Purkinje cell (primary cell): Measurements from ENCODE around the gene PHRF1. TPM values are rescaled to one million over a fixed set of nuclear protein-coding genes. Genes with fewer than 3 reads are reported as not detected.

ENCODE experiments used
- polyA plus RNA-seq: library from polyadenylated mRNA; unstranded; fragments of >200 nt; fragmentation: Nextera tagmentation; gene quantifications from 2 replicates; pipeline ENCODE4 v1.2.1, GENCODE V29; 2014

PHRF1 gene, protein sequence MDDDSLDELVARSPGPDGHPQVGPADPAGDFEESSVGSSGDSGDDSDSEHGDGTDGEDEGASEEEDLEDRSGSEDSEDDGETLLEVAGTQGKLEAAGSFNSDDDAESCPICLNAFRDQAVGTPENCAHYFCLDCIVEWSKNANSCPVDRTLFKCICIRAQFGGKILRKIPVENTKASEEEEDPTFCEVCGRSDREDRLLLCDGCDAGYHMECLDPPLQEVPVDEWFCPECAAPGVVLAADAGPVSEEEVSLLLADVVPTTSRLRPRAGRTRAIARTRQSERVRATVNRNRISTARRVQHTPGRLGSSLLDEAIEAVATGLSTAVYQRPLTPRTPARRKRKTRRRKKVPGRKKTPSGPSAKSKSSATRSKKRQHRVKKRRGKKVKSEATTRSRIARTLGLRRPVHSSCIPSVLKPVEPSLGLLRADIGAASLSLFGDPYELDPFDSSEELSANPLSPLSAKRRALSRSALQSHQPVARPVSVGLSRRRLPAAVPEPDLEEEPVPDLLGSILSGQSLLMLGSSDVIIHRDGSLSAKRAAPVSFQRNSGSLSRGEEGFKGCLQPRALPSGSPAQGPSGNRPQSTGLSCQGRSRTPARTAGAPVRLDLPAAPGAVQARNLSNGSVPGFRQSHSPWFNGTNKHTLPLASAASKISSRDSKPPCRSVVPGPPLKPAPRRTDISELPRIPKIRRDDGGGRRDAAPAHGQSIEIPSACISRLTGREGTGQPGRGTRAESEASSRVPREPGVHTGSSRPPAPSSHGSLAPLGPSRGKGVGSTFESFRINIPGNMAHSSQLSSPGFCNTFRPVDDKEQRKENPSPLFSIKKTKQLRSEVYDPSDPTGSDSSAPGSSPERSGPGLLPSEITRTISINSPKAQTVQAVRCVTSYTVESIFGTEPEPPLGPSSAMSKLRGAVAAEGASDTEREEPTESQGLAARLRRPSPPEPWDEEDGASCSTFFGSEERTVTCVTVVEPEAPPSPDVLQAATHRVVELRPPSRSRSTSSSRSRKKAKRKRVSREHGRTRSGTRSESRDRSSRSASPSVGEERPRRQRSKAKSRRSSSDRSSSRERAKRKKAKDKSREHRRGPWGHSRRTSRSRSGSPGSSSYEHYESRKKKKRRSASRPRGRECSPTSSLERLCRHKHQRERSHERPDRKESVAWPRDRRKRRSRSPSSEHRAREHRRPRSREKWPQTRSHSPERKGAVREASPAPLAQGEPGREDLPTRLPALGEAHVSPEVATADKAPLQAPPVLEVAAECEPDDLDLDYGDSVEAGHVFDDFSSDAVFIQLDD (N-terminal part only)
- 0.19 and 0.35 TPM in 2 replicates for polyA plus RNA-seq

DNA sequence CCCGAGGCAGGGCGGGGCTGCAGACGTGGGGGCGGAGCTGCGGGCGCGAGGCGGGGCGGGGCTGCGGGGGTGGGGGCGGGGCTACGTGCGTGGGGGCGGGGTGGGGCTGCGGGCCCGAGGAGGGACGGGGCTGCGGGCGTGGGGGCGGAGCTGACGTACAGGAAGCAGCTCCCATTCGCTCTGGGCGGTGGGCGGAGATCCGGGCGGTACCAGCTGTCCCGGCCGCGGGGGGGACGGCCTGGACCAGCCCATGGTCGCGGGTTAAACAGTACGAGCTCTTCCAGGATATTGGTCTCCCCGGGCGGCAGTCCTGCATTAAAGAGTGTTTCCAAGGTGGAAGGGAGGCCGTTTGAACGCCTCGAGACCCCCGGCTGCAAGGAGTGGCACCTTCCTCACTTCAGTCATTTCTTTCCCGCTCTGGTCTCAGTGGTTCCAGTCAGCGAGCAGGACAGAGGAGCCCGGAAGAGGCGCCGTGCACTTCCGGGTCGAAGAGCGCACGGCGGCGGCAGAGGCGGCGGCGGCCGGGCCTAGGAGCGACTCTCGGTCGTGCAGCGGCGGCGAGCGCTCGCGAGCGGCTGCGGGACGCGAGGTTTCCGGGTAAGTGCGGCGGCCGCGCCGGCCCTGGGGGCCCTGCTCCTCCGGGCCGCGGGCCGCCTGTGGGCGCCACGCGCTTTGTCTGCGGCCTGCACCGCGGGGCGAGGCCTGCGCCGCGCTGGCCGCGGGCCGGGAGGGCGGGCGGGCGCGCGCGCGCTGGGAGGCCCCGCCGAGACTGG lies at the start of gene PHRF1:
Gene PHRF1 (plus strand): TSS at position 475 of the 773 bp plus-strand sequence. CDS start 5,043 bp downstream, outside the sequence.

DNA sequence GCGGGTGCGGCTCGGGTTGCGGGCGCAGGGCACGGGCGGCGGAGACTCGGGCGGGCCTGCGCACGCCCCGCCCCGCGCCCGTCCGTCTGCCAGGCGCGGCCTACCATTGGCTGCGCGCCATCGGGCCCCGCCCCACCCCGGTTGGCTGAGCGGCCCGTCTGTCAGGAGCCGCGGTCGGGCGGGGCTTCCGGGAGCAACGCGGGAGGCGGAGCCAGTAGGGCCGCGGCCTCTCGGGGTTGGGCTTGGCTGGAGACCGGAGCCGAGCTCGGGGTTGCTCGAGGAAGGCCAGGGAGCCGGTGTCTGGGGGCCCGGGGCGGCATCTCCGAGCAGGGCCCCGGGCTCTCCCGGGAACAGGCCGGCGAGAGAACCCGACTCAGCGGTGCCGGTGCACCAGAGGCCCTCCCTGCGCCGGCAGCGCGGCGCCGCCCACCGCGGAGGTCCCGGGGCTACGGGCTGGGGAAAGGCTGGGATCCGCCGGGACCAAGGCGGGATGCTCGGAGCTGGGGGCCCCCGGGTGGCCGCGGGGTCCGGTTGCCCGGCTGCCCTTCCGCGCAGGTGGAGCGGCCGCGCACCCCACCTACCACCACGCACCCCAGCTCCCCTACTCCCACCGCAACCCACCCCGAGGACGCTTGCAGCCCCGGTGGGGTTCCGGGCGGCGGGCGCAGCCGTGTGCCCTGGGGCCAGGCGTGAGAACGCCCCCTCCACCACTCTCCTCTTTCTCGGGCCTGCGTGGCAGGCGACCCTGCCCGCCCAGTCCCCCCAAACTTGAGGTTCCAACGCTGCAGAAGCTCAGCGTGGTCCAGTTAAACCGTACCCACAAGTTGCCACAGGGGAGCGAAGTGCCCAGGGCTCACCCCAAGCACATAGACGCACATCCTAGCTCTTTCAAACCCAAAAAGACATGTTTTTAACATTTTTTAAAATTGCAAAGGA lies 40.5 kb upstream of the PHRF1 start, which contains the start of gene HRAS:
Gene HRAS (minus strand): TSS at position 58 of the 936 bp plus-strand sequence.

DNA sequence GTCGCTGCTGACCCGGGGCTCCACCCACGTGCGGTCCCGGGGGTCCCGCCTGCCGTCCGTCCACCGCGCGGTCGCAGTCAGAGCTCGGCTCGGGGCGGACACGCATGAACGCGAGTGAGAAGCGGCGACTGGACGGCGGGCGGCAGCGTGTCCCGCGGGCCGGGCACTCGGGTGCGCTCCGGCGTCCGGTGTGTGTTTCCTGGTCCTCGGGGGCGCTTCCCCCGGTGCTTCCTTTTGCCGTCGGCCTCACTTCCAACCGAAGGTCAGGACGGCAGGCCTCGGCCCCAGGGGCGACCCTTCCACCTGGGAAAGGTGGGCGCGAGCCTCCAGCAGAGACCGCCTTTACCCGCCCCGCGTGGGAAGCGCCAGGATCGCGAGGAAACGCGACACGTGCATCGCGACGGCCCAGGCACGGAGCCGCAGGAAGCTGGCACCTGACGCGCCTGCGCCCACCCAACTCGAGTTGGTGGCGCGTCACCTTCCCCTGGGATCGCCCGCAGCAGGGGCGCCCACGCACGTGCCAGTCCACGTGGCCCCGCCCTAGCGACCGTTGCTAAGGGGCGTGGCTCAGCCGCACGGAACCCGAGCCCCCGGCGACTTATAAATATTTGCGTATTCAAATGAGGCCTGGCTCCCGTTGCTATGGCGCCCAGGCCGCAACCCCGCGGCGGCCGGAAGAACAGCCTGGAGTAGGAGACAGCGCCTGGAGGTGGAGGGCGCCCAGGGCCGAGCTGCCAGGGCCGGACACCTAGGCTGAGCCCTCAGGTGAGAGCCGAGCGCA lies 39.2 kb upstream of the PHRF1 start, which contains the start of gene LRRC56:
Gene LRRC56 (plus strand): TSS at position 687 of the 781 bp plus-strand sequence. CDS start 3,158 bp downstream, outside the sequence.

DNA sequence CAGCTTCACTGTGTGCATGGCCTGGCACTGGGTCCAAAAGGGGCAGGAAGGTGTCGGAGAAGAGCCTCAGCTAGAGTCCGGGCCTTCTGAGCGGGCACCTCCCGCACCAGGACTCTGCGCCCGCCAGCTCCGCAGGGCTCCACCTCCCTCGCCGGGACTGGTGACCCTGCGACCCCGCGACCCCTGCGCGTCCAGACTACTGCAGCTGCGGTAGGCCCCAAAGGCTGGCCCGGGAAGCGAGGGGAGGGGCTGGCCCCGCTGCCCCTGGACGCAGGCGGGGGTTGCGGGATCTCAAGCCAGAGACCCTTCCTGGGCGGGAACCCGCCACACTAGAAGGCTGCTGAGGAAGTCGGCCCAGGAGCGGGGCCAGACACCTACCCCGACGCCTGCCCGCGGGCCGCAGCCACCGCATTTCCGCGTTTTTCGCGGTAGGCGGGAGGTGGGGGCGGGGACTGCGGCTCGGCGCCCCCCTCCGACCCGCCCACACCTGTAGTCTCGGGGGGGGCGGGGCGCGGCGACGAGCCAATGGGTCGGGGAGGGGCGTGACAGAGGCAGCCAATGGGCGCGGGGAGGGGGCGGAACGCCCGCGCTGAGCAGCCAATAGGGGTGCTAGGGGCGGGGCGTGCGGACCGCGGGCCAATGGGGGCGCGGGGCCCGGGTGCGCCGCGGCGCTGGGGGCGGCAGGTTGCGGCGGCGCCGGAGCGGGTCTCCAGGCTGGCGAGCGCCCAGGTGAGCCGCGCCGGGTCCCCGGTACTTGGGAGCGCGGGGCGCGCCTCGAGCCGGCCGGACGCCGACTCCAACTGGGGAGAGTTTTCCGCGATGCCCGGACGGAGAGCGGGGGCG lies 15.7 kb upstream of the PHRF1 start, which contains the start of the genes LMNTD2 and RASSF7:
Gene LMNTD2 (minus strand): TSS at position 434 of the 843 bp plus-strand sequence. CDS start 22 bp downstream, at position 412.
Gene RASSF7 (plus strand): TSS at position 666 of the 843 bp plus-strand sequence. CDS start 799 bp downstream, outside the sequence.

DNA sequence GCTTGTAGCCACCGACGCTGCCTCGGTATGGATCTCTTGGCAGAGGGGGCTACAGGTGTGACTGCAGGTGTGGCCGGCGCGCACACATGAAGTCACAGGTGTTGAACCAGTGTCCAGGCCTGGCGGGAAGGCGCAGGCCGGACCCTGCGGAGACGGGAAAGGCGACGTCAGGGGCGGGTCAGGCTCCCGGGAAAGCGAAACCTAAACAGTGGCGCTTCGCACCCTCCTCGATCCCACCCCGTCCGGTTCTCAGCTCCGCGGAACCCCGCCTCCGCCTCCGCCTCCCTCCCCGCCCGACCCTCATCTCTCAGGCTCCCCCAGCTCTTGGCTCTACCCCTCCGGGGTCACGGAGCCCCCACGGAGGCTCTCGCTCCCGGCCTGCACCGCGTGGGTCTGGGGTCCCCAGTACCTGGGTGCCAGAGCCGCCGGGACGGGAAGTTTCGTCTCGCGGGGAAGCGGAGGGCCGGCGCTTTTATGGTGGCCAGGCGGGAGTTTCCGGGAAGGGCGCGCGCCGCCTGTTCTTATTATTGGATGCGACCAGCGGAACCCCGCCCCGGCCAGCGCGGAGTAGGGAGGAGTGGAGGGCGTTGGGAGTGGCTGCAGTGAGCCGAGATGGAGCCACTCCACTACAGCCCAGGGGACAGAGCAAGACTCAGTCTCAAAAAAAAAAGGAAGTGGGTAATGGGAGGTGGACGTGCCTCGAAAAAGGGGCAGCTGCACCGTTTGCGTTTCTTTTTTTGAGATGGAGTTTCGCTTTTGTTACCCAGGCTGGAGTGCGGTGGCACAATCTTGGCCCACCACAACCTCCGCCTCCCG lies 39.4 kb downstream of the PHRF1 start, which contains the start of gene IRF7:
Gene IRF7 (minus strand): TSS at position 447 of the 816 bp plus-strand sequence. CDS start 586 bp downstream, outside the sequence.

DNA sequence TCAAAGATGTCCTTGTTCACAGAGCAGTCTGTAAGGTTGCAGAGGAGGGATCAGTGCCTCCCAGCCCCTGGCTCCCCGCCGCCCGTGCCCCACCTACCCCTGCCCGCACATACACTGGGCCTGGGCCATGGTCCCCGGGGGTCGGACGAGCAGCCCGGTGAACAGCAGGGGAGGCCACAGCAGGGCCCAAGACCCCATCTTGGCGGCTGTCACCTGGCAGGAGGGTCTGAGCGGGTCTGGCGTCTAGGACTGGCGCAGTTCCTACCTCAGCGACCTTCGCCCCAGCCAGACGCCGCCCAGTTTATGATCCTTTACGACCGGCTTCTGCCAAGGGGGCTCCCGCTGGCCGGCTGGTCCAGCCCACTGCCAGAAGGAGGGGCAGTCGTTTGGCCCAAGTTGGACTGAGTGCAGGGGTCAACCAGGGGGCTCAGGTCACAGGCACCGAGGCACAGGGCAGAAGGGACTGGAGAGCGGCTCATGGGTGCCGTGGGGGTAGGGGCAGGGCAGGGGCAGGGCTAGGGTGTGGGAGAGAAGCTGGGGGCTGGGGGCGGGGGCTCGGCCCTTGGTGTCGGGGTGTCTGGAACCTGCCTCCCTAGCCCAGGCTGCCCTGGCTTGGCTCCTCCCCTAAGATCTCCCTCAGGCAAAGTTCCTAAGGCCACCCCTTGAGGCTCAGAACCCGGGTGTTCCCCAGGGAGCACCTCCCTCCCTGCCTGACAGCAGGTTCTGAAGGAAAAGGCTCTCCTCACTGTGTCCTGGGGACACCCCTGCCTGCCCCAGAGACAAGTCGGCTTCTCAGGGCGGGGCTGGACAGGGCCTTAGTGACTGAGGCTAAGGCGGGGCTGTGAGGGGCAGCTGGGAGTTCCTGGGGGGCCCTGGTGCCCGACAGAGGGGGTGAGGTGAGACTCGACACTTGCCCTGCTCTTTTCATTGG lies 48.7 kb downstream of the PHRF1 start, which contains the start of gene CDHR5:
Gene CDHR5 (minus strand): TSS at position 251 of the 931 bp plus-strand sequence. CDS start 53 bp downstream, at position 198.

DNA sequence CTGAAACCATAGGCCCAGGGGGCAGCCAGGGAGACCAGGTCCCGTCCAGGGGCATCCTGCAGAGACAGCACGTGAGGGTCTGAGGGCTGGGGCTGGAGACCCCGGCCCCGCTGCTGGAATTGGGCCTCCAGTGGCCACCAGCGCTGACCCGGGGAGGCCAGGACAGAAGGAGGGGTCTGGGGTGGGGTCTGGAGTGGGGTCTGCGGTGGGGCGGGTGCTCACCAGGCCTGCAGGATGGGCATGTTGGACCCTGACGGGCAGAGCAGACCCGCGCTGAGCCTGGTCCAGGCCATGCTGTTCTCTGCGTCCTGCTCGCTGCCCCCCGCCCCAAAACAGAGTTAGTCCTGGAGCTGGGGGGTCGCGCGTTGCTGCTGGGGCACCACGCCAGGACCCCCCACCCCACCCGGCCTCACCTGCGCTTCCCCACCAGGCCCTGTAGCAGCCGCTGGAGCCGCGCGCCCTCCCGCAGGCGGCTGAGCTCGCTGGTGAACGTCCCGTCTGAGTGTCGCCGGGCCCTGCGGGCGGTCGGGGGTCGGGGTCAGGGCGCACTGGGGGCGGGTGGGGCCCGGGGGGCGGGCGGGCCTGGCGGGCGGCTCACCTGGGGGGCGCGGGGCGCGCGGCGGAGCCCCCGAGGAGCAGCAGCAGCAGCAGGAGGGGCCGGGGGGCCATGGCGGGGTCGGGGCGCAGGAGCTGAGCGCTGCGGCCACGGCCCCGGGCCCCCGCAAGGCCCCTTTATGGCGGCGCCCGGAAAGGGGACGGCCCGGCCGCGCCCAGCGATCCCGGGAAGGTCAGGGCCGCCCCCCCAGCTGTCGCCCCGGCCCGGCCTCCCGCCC lies 50.4 kb downstream of the PHRF1 start, which contains the start of gene SCT:
Gene SCT (minus strand): TSS at position 707 of the 833 bp plus-strand sequence. CDS start 38 bp downstream, at position 669.

DNA sequence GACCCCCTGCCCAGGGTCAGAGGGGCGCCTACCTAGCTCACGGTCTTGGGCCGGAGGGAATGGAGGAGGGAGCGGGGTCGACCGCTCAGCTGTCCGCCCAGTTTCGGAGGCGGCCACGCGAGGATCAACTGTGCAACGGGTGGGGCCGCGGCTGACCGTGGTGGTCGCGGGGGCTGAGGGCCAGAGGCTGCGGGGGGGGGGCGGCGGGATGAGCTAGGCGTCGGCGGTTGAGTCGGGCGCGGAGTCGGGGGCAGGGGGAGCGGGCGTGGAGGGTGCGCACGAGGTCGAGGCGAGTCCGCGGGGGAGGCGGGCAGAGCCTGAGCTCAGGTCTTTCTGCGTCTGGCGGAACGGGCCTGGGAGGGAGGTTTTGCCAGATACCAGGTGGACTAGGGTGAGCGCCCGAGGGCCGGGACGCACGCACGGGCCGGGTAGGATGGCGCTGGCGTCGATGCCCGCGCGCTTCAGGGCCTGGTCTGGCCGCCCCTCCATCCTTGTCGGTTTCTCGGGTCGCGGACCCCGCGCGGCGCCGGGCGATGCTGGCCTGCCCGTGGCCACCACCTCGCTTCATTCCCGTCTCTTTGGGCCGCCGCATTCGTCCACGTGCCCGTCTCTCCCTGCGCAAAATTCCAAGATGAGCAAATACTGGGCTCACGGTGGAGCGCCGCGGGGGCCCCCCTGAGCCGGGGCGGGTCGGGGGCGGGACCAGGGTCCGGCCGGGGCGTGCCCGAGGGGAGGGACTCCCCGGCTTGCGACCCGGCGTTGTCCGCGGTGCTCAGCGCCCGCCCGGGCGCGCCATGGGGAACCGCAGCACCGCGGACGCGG lies 60.5 kb downstream of the PHRF1 start, which contains the start of gene DRD4:
Gene DRD4 (plus strand): TSS at position 759 of the 822 bp plus-strand sequence. CDS start 36 bp downstream, at position 795.

Other genes starting within 250 kb of the PHRF1 start
- 0.56 and 5.0 TPM in 2 replicates for gene B4GALNT4, start 207.0 kb upstream of the PHRF1 start, polyA plus RNA-seq
- not detected in 2 replicates for gene PKP3, start 182.3 kb upstream of the PHRF1 start, polyA plus RNA-seq
- 3.0 TPM in 2 replicates for gene SIGIRR, start 161.5 kb upstream of the PHRF1 start, polyA plus RNA-seq
- gene ANO9, start 134.5 kb upstream of the PHRF1 start, polyA plus RNA-seq = not detected in 2 replicates
- 2.3 and 3.5 TPM in 2 replicates for gene PTDSS2, start 126.2 kb upstream of the PHRF1 start, polyA plus RNA-seq
- gene RNH1, start 69.2 kb upstream of the PHRF1 start, polyA plus RNA-seq = 12.8 and 13.2 TPM in 2 replicates
- gene HRAS, start 40.9 kb upstream of the PHRF1 start, polyA plus RNA-seq = 19.5 and 37.7 TPM in 2 replicates
- 0.13 TPM in 1 of 2 replicates, not detected in the other for gene LRRC56, start 38.9 kb upstream of the PHRF1 start, polyA plus RNA-seq
- gene LMNTD2, start 15.7 kb upstream of the PHRF1 start, polyA plus RNA-seq = not detected in 2 replicates
- 1.6 and 3.9 TPM in 2 replicates for gene RASSF7, start 15.5 kb upstream of the PHRF1 start, polyA plus RNA-seq
- gene IRF7, start 39.5 kb downstream of the PHRF1 start, polyA plus RNA-seq = not detected in 2 replicates
- gene CDHR5, start 48.5 kb downstream of the PHRF1 start, polyA plus RNA-seq = not detected in 2 replicates
- not detected in 2 replicates for gene SCT, start 50.7 kb downstream of the PHRF1 start, polyA plus RNA-seq
- not detected in 2 replicates for gene DRD4, start 60.8 kb downstream of the PHRF1 start, polyA plus RNA-seq
- gene DEAF1, start 118.8 kb downstream of the PHRF1 start, polyA plus RNA-seq = 10.8 and 19.0 TPM in 2 replicates
- 31.2 and 39.5 TPM in 2 replicates for gene TMEM80, start 119.3 kb downstream of the PHRF1 start, polyA plus RNA-seq
- gene EPS8L2, start 129.8 kb downstream of the PHRF1 start, polyA plus RNA-seq = 73.8 and 170 TPM in 2 replicates
- gene TALDO1, start 171.0 kb downstream of the PHRF1 start, polyA plus RNA-seq = 40.4 and 72.7 TPM in 2 replicates
- gene GATD1, start 201.0 kb downstream of the PHRF1 start, polyA plus RNA-seq = 1.9 and 5.7 TPM in 2 replicates
- 14.7 and 20.2 TPM in 2 replicates for gene CEND1, start 213.6 kb downstream of the PHRF1 start, polyA plus RNA-seq
- gene SLC25A22, start 221.8 kb downstream of the PHRF1 start, polyA plus RNA-seq = 4.6 and 6.6 TPM in 2 replicates
- 0.95 and 0.99 TPM in 2 replicates for gene PIDD1, start 228.8 kb downstream of the PHRF1 start, polyA plus RNA-seq
- 295 and 369 TPM in 2 replicates for gene RPLP2, start 233.5 kb downstream of the PHRF1 start, polyA plus RNA-seq
- gene PNPLA2, start 242.4 kb downstream of the PHRF1 start, polyA plus RNA-seq = 0.77 and 3.1 TPM in 2 replicates